C4-2B (cell line): ENCODE data around the gene ALG6.

Source experiments
- H3K27ac ChIP-seq: fragments of 450-650 bp; 2 replicates; pipeline ENCODE4 v1.5.1; 2017
- ZFX ChIP-seq: fragments of 450-650 bp; IDR thresholded peaks from 2 replicates; pipeline ENCODE4 v1.6.1; 2017
- TF ChIP-seq, protein P1 (sequence below): fragments of 450-650 bp; conservative IDR thresholded peaks from 2 replicates; pipeline ENCODE4 v1.5.1; 2017; ENCODE audit warnings: mild to moderate bottlenecking

Gene ALG6

GRCh38 chr1:63326106-63326472 lies 41.3 kb upstream of the ALG6 start:
- H3K27ac ChIP-seq, result no peak overlapping the region
- TF ChIP-seq, protein P1, sequence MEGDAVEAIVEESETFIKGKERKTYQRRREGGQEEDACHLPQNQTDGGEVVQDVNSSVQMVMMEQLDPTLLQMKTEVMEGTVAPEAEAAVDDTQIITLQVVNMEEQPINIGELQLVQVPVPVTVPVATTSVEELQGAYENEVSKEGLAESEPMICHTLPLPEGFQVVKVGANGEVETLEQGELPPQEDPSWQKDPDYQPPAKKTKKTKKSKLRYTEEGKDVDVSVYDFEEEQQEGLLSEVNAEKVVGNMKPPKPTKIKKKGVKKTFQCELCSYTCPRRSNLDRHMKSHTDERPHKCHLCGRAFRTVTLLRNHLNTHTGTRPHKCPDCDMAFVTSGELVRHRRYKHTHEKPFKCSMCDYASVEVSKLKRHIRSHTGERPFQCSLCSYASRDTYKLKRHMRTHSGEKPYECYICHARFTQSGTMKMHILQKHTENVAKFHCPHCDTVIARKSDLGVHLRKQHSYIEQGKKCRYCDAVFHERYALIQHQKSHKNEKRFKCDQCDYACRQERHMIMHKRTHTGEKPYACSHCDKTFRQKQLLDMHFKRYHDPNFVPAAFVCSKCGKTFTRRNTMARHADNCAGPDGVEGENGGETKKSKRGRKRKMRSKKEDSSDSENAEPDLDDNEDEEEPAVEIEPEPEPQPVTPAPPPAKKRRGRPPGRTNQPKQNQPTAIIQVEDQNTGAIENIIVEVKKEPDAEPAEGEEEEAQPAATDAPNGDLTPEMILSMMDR, result no peak

DNA sequence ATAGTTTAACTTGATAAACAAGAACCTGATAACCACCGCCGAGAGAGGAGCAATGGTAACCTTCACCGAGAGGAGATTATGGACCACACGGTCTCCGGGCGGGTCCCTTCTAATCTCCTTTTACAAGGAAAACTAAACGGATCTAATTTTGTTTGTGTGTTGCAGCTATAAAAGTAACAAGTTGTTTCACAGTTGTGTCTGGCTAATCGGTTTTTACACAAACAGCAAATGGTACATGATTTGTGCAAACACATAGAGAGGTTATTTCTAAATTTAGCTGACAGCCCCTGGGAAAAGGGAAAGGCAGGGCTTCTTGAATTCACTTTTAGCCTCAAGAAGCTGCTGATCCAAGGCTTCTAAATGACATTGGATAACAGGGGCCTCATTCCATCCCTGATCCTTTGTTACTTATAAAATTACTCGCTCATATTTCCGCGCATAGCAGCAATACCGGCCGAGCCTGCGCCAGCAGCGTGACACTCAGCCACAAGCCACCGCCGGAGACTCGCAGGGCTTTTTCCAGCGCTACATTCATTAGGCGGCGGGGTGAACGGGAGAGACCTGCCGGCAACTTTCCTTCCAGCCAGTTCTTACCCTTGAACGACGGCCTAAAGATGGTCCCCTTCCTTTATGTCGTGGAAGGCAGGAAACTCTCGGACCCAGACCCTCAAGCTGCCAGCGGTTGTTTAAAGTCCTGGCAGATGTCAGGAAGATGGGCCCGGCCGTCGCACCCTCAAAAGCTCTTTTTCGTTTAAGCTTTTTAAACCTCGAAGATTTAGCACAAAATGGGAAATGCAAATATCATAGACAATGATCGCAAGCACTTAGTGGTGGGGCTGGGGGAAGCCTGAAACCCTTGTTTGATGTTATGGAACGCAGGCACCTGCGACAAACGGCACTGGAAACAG lies 40.7 kb upstream of the ALG6 start:
- H3K27ac ChIP-seq, result no peak overlapping the region
- TF ChIP-seq, protein P1, result no peak
- TF ChIP-seq ZFX, result no peak

- H3K27ac ChIP-seq, result no peak overlapping the region
- TF ChIP-seq, protein P1, result peak; percentile 97
- TF ChIP-seq ZFX, result no peak
Measured at GRCh38 chr1:63327417-63328054, 39.9 kb upstream of the ALG6 start.

GRCh38 chr1:63328122-63328521 lies 39.3 kb upstream of the ALG6 start:
- H3K27ac ChIP-seq, result no peak overlapping the region
- TF ChIP-seq, protein P1, result no peak
- TF ChIP-seq ZFX, result no peak

DNA sequence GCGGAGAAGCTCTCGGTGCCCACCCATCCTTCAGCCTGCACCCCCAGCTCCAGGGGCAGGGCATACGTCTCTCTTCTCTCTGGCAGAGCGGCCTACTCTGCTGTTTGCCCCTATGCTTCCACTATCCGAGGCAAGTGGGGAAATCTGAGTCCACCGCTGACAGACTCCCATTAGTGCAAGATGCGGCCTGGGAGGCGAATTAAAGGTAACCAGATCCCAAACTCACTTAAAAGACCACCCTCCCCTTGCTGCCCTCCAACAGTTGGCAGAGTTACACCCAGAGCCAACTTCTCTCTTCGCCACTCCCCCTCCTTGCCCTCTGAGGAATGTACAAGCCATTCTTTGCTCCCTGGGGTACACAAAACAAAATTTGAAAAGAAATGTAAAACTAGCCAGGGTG lies 38.6 kb upstream of the ALG6 start:
- TF ChIP-seq ZFX, result no peak
- TF ChIP-seq, protein P1, result no peak
- H3K27ac ChIP-seq, result no peak overlapping the region

DNA sequence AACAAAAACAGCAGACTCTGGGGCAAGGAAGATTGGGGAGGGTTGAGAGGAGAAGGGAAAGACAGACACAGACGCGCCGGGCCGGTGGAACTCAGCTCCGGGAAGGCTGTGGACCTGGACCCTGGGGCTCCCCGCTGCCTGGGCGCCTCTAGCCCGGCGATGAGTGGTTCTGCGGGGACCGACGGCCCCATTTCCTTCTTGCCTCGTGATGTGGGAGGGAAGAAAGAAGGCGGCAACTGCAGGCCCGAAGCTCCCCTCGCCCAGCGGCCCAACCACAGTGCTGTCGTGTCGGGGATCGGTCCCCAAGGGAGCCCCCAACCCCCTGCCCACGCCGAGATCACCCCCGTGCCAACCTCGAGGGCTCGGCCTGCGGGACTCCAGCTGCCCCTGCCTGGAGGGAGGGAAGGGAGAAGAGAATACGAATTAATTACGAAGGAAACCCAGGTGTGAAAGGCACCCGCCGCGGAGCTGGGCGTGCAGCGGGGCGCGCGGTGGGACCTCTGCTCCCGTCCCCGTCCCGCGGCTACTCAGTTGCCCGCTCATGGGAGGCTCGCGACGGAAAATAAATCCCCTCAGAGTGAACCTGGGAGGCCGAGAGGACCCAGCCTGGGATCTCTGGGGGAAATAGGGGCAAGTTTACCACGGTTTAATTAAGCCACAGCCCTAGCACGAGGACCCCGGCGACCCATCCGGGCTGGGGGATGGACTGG lies 37.7 kb upstream of the ALG6 start:
- no peak overlapping the region for H3K27ac ChIP-seq
- TF ChIP-seq, protein P1, result no peak
- TF ChIP-seq ZFX, result no peak
